SK-N-SH treated with all-trans-retinoic acid at 6 μM for 48 hours (cell line): ENCODE measurements around the gene PHACTR4.
A peak's percentile ranks its signal among the peaks of the same experiment; 100 is the strongest.
"Not testable (repeated sequence)": the region's sequence is repeated elsewhere in the genome, so short reads cannot be mapped to it uniquely, and the experiment has no call there.

Experiments
- ATAC-seq: fragments of 200-7000 bp; cut with Tn5 transposase; 3 replicates; pipeline ENCODE4 v1.9.1; 2020; ENCODE audit warnings: mild to moderate bottlenecking, moderate library complexity
- ARNTL ChIP-seq: fragments of 450-650 bp; formaldehyde crosslinking; IDR thresholded peaks from 2 replicates; pipeline ENCODE4 v1.5.0; 2020; ENCODE audit warnings: low read depth, mild to moderate bottlenecking, moderate library complexity, borderline replicate concordance
- BACH2 ChIP-seq: fragments of 250-450 bp; sonication (Bioruptor Pico); IDR thresholded peaks from 2 replicates; pipeline ENCODE4 v1.9.0; 2021; ENCODE audit warnings: mild to moderate bottlenecking, borderline replicate concordance
- ESRRG ChIP-seq: fragments of 250-450 bp; sonication (Bioruptor Pico); IDR thresholded peaks from 2 replicates; pipeline ENCODE4 v1.6.1; 2021; ENCODE audit warnings: mild to moderate bottlenecking
- GLIS3 ChIP-seq: fragments of 250-450 bp; sonication (Bioruptor Pico); IDR thresholded peaks from 2 replicates; pipeline ENCODE4 v1.5.0; 2020; ENCODE audit warnings: mild to moderate bottlenecking, moderate library complexity
- ISL1 ChIP-seq: fragments of 250-450 bp; sonication (Bioruptor Pico); IDR thresholded peaks from 2 replicates; pipeline ENCODE4 v2.1.2; 2022; ENCODE audit warnings: mild to moderate bottlenecking, moderate library complexity
- OSR1 ChIP-seq: fragments of 250-450 bp; sonication (Bioruptor Pico); IDR thresholded peaks from 2 replicates; pipeline ENCODE4 v1.8.0; 2022; ENCODE audit warnings: moderate library complexity, mild to moderate bottlenecking, inconsistent platforms
- PPARA ChIP-seq: fragments of 250-450 bp; sonication (Bioruptor Pico); IDR thresholded peaks from 2 replicates; pipeline ENCODE4 v1.5.0; 2020; ENCODE audit warnings: mild to moderate bottlenecking, borderline replicate concordance
- RARB ChIP-seq: fragments of 250-450 bp; sonication (Bioruptor Pico); IDR thresholded peaks from 2 replicates; pipeline ENCODE4 v1.8.0; 2021; ENCODE audit warnings: mild to moderate bottlenecking, moderate library complexity
- SNAI2 ChIP-seq: fragments of 250-450 bp; sonication (Bioruptor Pico); IDR thresholded peaks from 2 replicates; pipeline ENCODE4 v1.5.0; 2020; ENCODE audit warnings: mild to moderate bottlenecking, moderate library complexity
- TCF4 ChIP-seq: fragments of 250-450 bp; sonication (Bioruptor Pico); IDR thresholded peaks from 2 replicates; pipeline ENCODE4 v1.8.0; 2021; ENCODE audit warnings: mild to moderate bottlenecking, moderate library complexity, borderline replicate concordance
- TOX ChIP-seq: fragments of 250-450 bp; sonication (Bioruptor Pico); IDR thresholded peaks from 2 replicates; pipeline ENCODE4 v1.8.0; 2021; ENCODE audit warnings: mild to moderate bottlenecking, moderate library complexity, borderline replicate concordance
- ZC3H10 ChIP-seq: fragments of 250-450 bp; sonication (Bioruptor Pico); IDR thresholded peaks from 2 replicates; pipeline ENCODE4 v1.5.1; 2021; ENCODE audit warnings: mild to moderate bottlenecking, moderate library complexity
- ZFP3 ChIP-seq: fragments of 250-450 bp; sonication (Bioruptor Pico); IDR thresholded peaks from 2 replicates; pipeline ENCODE4 v1.5.0; 2020; ENCODE audit warnings: mild to moderate bottlenecking, moderate library complexity
- ZFP30 ChIP-seq: fragments of 450-650 bp; formaldehyde crosslinking; IDR thresholded peaks from 2 replicates; pipeline ENCODE4 v1.5.0; 2022; ENCODE audit warnings: mild to moderate bottlenecking, moderate library complexity
- ZNF565 ChIP-seq: fragments of 450-650 bp; formaldehyde crosslinking; conservative IDR thresholded peaks from 2 replicates; pipeline ENCODE4 v1.5.0; 2020; ENCODE audit warnings: low read depth, mild to moderate bottlenecking, moderate library complexity
- ZNF70 ChIP-seq: fragments of 450-650 bp; formaldehyde crosslinking; IDR thresholded peaks from 2 replicates; pipeline ENCODE4 v1.5.0; 2020; ENCODE audit warnings: mild to moderate bottlenecking, moderate library complexity
- ZNF8 ChIP-seq: fragments of 450-650 bp; formaldehyde crosslinking; IDR thresholded peaks from 2 replicates; pipeline ENCODE4 v1.5.0; 2020; ENCODE audit warnings: mild to moderate bottlenecking, moderate library complexity
- TF ChIP-seq, protein P1 (sequence below): fragments of 250-450 bp; sonication (Bioruptor Pico); IDR thresholded peaks from 2 replicates; pipeline ENCODE4 v1.8.0; 2020; ENCODE audit warnings: mild to moderate bottlenecking, moderate library complexity, borderline replicate concordance
- TF ChIP-seq, protein P2 (sequence below): fragments of 250-450 bp; sonication (Bioruptor Pico); IDR thresholded peaks from 2 replicates; pipeline ENCODE4 v1.5.1; 2020; ENCODE audit warnings: low read depth, mild to moderate bottlenecking, moderate library complexity
- TF ChIP-seq, protein P3 (sequence below): fragments of 250-450 bp; sonication (Bioruptor Pico); IDR thresholded peaks from 2 replicates; pipeline ENCODE4 v1.8.0; 2021; ENCODE audit warnings: low read depth, mild to moderate bottlenecking, moderate library complexity, borderline replicate concordance
- TF ChIP-seq, protein P4 (sequence below): fragments of 250-450 bp; sonication (Bioruptor Pico); IDR thresholded peaks from 2 replicates; pipeline ENCODE4 v1.5.1; 2021; ENCODE audit warnings: mild to moderate bottlenecking, moderate library complexity
- TF ChIP-seq, protein P5 (sequence below): fragments of 250-450 bp; sonication (Bioruptor Pico); IDR thresholded peaks from 2 replicates; pipeline ENCODE4 v1.5.0; 2020; ENCODE audit warnings: mild to moderate bottlenecking, moderate library complexity

Gene PHACTR4

DNA sequence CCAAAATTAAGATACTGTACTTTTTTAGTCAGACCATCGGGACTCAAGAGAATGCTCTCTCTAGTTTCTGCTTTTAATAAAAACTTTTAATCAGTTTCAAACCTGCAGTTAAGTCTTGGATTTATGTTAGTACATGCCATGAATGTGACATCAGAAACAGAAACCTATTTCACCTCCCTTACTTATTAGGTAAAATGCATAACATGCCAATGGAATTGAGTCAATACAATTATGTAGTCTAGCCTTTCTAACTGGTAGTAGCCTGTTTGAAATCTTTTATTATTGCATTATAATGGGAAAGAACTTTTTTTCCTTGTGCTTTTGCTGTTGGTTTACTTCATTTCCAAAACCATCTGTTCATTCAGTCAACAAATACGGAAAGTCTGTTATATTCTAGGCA lies 4.8 kb downstream of the PHACTR4 start:
- TF ChIP-seq, protein P1, sequence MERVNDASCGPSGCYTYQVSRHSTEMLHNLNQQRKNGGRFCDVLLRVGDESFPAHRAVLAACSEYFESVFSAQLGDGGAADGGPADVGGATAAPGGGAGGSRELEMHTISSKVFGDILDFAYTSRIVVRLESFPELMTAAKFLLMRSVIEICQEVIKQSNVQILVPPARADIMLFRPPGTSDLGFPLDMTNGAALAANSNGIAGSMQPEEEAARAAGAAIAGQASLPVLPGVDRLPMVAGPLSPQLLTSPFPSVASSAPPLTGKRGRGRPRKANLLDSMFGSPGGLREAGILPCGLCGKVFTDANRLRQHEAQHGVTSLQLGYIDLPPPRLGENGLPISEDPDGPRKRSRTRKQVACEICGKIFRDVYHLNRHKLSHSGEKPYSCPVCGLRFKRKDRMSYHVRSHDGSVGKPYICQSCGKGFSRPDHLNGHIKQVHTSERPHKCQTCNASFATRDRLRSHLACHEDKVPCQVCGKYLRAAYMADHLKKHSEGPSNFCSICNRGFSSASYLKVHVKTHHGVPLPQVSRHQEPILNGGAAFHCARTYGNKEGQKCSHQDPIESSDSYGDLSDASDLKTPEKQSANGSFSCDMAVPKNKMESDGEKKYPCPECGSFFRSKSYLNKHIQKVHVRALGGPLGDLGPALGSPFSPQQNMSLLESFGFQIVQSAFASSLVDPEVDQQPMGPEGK (CRISPR knock-in tag): no peak
- TF ChIP-seq ZFP3 (no peak), ISL1 (CRISPR knock-in tag) (peak; percentile 82)
- TF ChIP-seq, protein P2, sequence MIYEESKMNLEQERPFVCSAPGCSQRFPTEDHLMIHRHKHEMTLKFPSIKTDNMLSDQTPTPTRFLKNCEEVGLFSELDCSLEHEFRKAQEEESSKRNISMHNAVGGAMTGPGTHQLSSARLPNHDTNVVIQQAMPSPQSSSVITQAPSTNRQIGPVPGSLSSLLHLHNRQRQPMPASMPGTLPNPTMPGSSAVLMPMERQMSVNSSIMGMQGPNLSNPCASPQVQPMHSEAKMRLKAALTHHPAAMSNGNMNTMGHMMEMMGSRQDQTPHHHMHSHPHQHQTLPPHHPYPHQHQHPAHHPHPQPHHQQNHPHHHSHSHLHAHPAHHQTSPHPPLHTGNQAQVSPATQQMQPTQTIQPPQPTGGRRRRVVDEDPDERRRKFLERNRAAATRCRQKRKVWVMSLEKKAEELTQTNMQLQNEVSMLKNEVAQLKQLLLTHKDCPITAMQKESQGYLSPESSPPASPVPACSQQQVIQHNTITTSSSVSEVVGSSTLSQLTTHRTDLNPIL: peak; percentile 68; the same call in 1 of the 2 replicates
- peak; percentile 36 for ATAC-seq

DNA sequence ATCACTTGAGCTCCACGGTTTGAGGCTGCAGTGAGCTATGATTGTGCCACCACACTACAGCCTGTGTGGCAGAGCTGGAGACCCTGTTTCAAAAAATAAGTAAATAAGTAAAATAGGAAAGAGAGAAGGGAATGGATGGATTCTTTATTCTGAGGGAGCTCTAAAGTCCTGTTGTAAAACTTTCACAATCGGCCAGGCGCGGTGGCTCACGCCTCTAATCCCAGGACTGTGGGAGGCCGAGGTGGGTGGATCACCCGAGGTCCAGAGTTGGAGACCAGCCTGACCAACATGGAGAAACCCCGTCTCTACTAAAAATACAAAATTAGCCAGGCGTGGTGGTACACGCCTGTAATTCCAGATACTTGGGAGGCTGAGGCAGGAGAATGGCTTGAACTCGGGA lies 6.1 kb downstream of the PHACTR4 start:
- not testable (repeated sequence) for ATAC-seq

DNA sequence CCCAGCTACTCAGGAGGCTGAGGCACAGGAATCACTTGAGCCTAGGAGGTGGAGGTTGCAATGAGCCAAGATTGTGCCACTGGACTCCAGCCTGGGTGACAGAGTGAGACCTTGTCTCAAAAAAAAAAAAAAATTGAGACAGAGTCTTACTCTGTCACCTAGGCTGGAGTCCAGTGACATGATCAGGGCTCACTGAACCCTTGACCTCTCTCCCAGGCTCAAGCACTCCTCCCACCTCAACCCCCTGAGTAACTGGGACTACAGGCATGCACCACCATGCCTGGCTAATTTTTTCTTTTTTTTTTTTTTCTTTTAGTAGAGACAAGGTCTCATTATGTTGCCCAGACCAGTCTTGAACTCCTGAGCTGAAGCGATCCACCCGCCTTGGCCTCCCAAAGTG lies 6.7 kb downstream of the PHACTR4 start:
- not testable (repeated sequence) for ATAC-seq

DNA sequence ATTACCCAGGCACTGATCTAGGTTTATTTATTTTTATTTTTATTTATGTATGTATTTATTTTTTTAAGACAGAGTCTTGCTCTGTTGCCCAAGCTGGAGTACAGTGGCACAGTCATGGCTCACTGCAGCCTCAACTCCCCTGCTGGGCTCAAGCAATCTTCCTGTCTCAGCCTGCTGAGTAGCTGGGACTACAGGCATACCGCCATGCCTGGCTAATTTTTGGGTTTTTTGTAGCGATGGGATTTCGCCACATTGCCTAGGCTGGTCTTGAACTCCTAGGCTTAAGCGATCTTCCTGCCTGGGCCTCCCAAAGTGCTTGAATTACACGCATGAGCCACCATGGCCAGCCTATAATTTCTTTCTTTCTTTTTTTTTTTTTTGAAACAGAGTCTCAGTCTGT lies 9.4 kb downstream of the PHACTR4 start:
- ATAC-seq: no peak
- TF ChIP-seq ZNF565 (CRISPR knock-in tag) (no peak), ZC3H10 (CRISPR knock-in tag) (no peak), GLIS3 (no peak), ZNF70 (CRISPR knock-in tag) (no peak), OSR1 (CRISPR knock-in tag) (no peak), ESRRG (CRISPR knock-in tag) (no peak), SNAI2 (CRISPR knock-in tag) (no peak), ARNTL (CRISPR knock-in tag) (no peak), PPARA (CRISPR knock-in tag) (no peak), ZNF8 (CRISPR knock-in tag) (no peak), RARB (CRISPR knock-in tag) (no peak), TCF4 (no peak), ZFP30 (CRISPR knock-in tag) (no peak), ISL1 (CRISPR knock-in tag) (no peak), TOX (CRISPR knock-in tag) (no peak), BACH2 (CRISPR knock-in tag) (no peak)
- TF ChIP-seq, protein P3, sequence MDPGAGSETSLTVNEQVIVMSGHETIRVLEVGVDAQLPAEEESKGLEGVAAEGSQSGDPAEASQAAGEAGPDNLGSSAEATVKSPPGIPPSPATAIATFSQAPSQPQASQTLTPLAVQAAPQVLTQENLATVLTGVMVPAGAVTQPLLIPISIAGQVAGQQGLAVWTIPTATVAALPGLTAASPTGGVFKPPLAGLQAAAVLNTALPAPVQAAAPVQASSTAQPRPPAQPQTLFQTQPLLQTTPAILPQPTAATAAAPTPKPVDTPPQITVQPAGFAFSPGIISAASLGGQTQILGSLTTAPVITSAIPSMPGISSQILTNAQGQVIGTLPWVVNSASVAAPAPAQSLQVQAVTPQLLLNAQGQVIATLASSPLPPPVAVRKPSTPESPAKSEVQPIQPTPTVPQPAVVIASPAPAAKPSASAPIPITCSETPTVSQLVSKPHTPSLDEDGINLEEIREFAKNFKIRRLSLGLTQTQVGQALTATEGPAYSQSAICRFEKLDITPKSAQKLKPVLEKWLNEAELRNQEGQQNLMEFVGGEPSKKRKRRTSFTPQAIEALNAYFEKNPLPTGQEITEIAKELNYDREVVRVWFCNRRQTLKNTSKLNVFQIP (CRISPR knock-in tag): no peak
- TF ChIP-seq, protein P4, sequence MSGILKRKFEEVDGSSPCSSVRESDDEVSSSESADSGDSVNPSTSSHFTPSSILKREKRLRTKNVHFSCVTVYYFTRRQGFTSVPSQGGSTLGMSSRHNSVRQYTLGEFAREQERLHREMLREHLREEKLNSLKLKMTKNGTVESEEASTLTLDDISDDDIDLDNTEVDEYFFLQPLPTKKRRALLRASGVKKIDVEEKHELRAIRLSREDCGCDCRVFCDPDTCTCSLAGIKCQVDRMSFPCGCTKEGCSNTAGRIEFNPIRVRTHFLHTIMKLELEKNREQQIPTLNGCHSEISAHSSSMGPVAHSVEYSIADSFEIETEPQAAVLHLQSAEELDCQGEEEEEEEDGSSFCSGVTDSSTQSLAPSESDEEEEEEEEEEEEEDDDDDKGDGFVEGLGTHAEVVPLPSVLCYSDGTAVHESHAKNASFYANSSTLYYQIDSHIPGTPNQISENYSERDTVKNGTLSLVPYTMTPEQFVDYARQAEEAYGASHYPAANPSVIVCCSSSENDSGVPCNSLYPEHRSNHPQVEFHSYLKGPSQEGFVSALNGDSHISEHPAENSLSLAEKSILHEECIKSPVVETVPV: no peak
- TF ChIP-seq, protein P5, sequence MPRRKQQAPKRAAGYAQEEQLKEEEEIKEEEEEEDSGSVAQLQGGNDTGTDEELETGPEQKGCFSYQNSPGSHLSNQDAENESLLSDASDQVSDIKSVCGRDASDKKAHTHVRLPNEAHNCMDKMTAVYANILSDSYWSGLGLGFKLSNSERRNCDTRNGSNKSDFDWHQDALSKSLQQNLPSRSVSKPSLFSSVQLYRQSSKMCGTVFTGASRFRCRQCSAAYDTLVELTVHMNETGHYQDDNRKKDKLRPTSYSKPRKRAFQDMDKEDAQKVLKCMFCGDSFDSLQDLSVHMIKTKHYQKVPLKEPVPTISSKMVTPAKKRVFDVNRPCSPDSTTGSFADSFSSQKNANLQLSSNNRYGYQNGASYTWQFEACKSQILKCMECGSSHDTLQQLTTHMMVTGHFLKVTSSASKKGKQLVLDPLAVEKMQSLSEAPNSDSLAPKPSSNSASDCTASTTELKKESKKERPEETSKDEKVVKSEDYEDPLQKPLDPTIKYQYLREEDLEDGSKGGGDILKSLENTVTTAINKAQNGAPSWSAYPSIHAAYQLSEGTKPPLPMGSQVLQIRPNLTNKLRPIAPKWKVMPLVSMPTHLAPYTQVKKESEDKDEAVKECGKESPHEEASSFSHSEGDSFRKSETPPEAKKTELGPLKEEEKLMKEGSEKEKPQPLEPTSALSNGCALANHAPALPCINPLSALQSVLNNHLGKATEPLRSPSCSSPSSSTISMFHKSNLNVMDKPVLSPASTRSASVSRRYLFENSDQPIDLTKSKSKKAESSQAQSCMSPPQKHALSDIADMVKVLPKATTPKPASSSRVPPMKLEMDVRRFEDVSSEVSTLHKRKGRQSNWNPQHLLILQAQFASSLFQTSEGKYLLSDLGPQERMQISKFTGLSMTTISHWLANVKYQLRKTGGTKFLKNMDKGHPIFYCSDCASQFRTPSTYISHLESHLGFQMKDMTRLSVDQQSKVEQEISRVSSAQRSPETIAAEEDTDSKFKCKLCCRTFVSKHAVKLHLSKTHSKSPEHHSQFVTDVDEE: no peak
- TF ChIP-seq, protein P1 (CRISPR knock-in tag): no peak
